Activated naive CD4-positive, alpha-beta T cell treated with anti-CD3 and anti-CD28 coated beads for 36 hours (primary cell): ENCODE results near the gene DMTF1. TPM values are rescaled to one million over a fixed set of nuclear protein-coding genes. Genes with fewer than 3 reads are reported as not detected.
"Not testable (repeated sequence)": the region's sequence is repeated elsewhere in the genome, so short reads cannot be mapped to it uniquely, and the experiment has no call there.

Experiments used
- CTCF ChIA-PET: fragments of 350-600 bp; sonication (Branson Sonifier 250); formaldehyde crosslinking; loops from one replicate; lab custom pipeline; 2021; ENCODE audit warnings: antibody characterized with exemption; lab: Charles Lee
- DNase-seq: peaks from one replicate; pipeline ENCODE4 v3.0.0-alpha.2; 2020
- H3K27ac Mint-ChIP-seq: one replicate; pipeline ENCODE4 v1.8.0; 2021; ENCODE audit warnings: mild to moderate bottlenecking, mixed read lengths
- H3K27me3 Mint-ChIP-seq: one replicate; pipeline ENCODE4 v1.8.0; 2021; ENCODE audit warnings: low read depth, mixed read lengths
- H3K36me3 Mint-ChIP-seq: one replicate; pipeline ENCODE4 v1.8.0; 2021; ENCODE audit warnings: low read depth, mixed read lengths
- H3K4me1 Mint-ChIP-seq: one replicate; pipeline ENCODE4 v1.8.0; 2021; ENCODE audit warnings: low read depth, mixed read lengths
- H3K4me3 Mint-ChIP-seq: one replicate; pipeline ENCODE4 v1.8.0; 2021; ENCODE audit warnings: mild to moderate bottlenecking, moderate library complexity, mixed read lengths
- H3K9me3 Mint-ChIP-seq: one replicate; pipeline ENCODE4 v1.8.0; 2021; ENCODE audit warnings: mixed read lengths
- intact Hi-C: fragments of 100-400 bp; cut with micrococcal nuclease; formaldehyde crosslinking; loops from one replicate; pipeline ENCODE4 v1.15.1; 2023
- total RNA-seq, 2 experiments: library from RNA; stranded (reverse); gene quantifications; one replicate each; pipeline ENCODE4 v1.2.3, GENCODE V29; 2021

The DMTF1 gene
- 10 to 100 TPM; 43.6 to 49.8 TPM for total RNA-seq

GRCh38 chr7:87152112-87152896, at the start of gene DMTF1:
Gene DMTF1, plus strand, starts transcription at chr7:87152453. Its CDS starts 12,489 bp downstream, at chr7:87164942.
- DNase-seq, result peak; percentile 91
- intact Hi-C loops, result loop anchor here (1.0 to 5.0 kb wide), 9 partner anchors 67 to 1066 kb away; partner anchors contain the start of genes CROT, DBF4, ELAPOR2 and RUNDC3B
- Mint-ChIP-seq H3K27ac (peak within 1 kb of the TSS; percentile 98), H3K27me3 (no peaks in the 10 kb centered on the region), H3K4me1 (peaks cover 40% of the 10 kb centered on the region), H3K9me3 (no peaks in the 10 kb centered on the region), H3K36me3 (peaks cover 10% of the 10 kb centered on the region), H3K4me3 (peak within 1 kb of the TSS; percentile 84)
- CTCF ChIA-PET, result interaction anchor here (0.6 to 1.7 kb wide), 8 partner anchors 28 to 721 kb away, joined by 3 to 5 read pairs (median 3); no protein-coding TSS in a partner anchor

- Mint-ChIP-seq H3K9me3 (peaks cover 4% of the 10 kb centered on the region), H3K27me3 (peaks cover 2% of the 10 kb centered on the region), H3K4me3 (no peak overlapping the region), H3K27ac (no peak overlapping the region), H3K4me1 (no peaks in the 10 kb centered on the region), H3K36me3 (no peaks in the 10 kb centered on the region)
- CTCF ChIA-PET, result no interaction called here
- DNase-seq, result no peak
- intact Hi-C loops, result no loop called here
Measured at GRCh38 chr7:87105401-87105800, 46.9 kb upstream of the DMTF1 start.

GRCh38 chr7:87106974-87107612, 45.2 kb upstream of the DMTF1 start:
- H3K9me3 Mint-ChIP-seq, result peaks cover 4% of the 10 kb centered on the region
- no peak overlapping the region for H3K4me3 Mint-ChIP-seq
- DNase-seq, result no peak
- intact Hi-C loops, result no loop called here
- no peak overlapping the region for H3K27ac Mint-ChIP-seq
- CTCF ChIA-PET, result interaction anchor here (1.0 kb wide), 1 partner anchor 158 kb away, joined by 3 read pairs; no protein-coding TSS in a partner anchor
- no peaks in the 10 kb centered on the region for H3K36me3 Mint-ChIP-seq
- H3K4me1 Mint-ChIP-seq, result no peaks in the 10 kb centered on the region
- H3K27me3 Mint-ChIP-seq, result peaks cover 2% of the 10 kb centered on the region

- H3K27me3 Mint-ChIP-seq, result peaks cover 2% of the 10 kb centered on the region
- intact Hi-C loops, result no loop called here
Measured at GRCh38 chr7:87107949-87108776, 44.1 kb upstream of the DMTF1 start.

GRCh38 chr7:87110778-87111177, 41.5 kb upstream of the DMTF1 start:
- Mint-ChIP-seq H3K9me3 (peaks cover 7% of the 10 kb centered on the region), H3K27ac (no peak overlapping the region), H3K4me3 (no peak overlapping the region), H3K4me1 (no peaks in the 10 kb centered on the region), H3K27me3 (peaks cover 4% of the 10 kb centered on the region), H3K36me3 (no peaks in the 10 kb centered on the region)
- no peak for DNase-seq
- intact Hi-C loops, result no loop called here
- CTCF ChIA-PET, result no interaction called here

More at GRCh38 chr7:87107949-87108776, 44.1 kb upstream of the DMTF1 start:
- Mint-ChIP-seq H3K9me3 (peaks cover 4% of the 10 kb centered on the region), H3K4me3 (no peak overlapping the region), H3K4me1 (no peaks in the 10 kb centered on the region), H3K27ac (no peak overlapping the region), H3K36me3 (no peaks in the 10 kb centered on the region)
- CTCF ChIA-PET, result interaction anchor here (1.0 kb wide), 1 partner anchor 159 kb away, joined by 3 read pairs; no protein-coding TSS in a partner anchor
- no peak for DNase-seq

- Mint-ChIP-seq H3K9me3 (peaks cover 7% of the 10 kb centered on the region), H3K4me3 (no peak overlapping the region), H3K27me3 (peaks cover 4% of the 10 kb centered on the region), H3K27ac (no peak overlapping the region), H3K36me3 (no peaks in the 10 kb centered on the region), H3K4me1 (no peaks in the 10 kb centered on the region)
- DNase-seq, result no peak
- intact Hi-C loops, result no loop called here
- CTCF ChIA-PET, result no interaction called here
Measured at GRCh38 chr7:87111877-87112276, 40.4 kb upstream of the DMTF1 start.

- no peaks in the 10 kb centered on the region for H3K4me1 Mint-ChIP-seq
- H3K27ac Mint-ChIP-seq, result no peak overlapping the region
- DNase-seq, result no peak
- H3K9me3 Mint-ChIP-seq, result peaks cover 7% of the 10 kb centered on the region
- intact Hi-C loops, result no loop called here
- no peaks in the 10 kb centered on the region for H3K36me3 Mint-ChIP-seq
- CTCF ChIA-PET, result interaction anchor here (0.8 kb wide), 1 partner anchor 35 kb away, joined by 3 read pairs; no protein-coding TSS in a partner anchor
- no peak overlapping the region for H3K4me3 Mint-ChIP-seq
- peaks cover 3% of the 10 kb centered on the region for H3K27me3 Mint-ChIP-seq
Measured at GRCh38 chr7:87113077-87113476, 39.2 kb upstream of the DMTF1 start.

- DNase-seq, H3K27me3 Mint-ChIP-seq, intact Hi-C loops, H3K4me3 Mint-ChIP-seq, CTCF ChIA-PET, H3K9me3 Mint-ChIP-seq, H3K27ac Mint-ChIP-seq, H3K36me3 Mint-ChIP-seq, H3K4me1 Mint-ChIP-seq: not testable (repeated sequence)
Measured at GRCh38 chr7:87113904-87114303, 38.3 kb upstream of the DMTF1 start.

GRCh38 chr7:87115772-87116171, 36.5 kb upstream of the DMTF1 start:
- H3K4me1 Mint-ChIP-seq, intact Hi-C loops, H3K9me3 Mint-ChIP-seq, H3K27me3 Mint-ChIP-seq, CTCF ChIA-PET, H3K36me3 Mint-ChIP-seq, H3K4me3 Mint-ChIP-seq, H3K27ac Mint-ChIP-seq, DNase-seq: not testable (repeated sequence)

GRCh38 chr7:87116315-87116714, 35.9 kb upstream of the DMTF1 start:
- no peak for DNase-seq
- H3K36me3 Mint-ChIP-seq, result no peaks in the 10 kb centered on the region
- peaks cover 3% of the 10 kb centered on the region for H3K27me3 Mint-ChIP-seq
- H3K4me3 Mint-ChIP-seq, result no peak overlapping the region
- H3K4me1 Mint-ChIP-seq, result no peaks in the 10 kb centered on the region
- peaks cover 7% of the 10 kb centered on the region for H3K9me3 Mint-ChIP-seq
- CTCF ChIA-PET, result no interaction called here
- no peak overlapping the region for H3K27ac Mint-ChIP-seq
- intact Hi-C loops, result no loop called here

- Mint-ChIP-seq H3K27ac (no peak overlapping the region), H3K27me3 (no peaks in the 10 kb centered on the region)
- CTCF ChIA-PET, result no interaction called here
Measured at GRCh38 chr7:87119581-87119980, 32.7 kb upstream of the DMTF1 start.

GRCh38 chr7:87123105-87123504, 29.1 kb upstream of the DMTF1 start:
- Mint-ChIP-seq H3K27ac (no peak overlapping the region), H3K9me3 (no peaks in the 10 kb centered on the region), H3K27me3 (peaks cover 3% of the 10 kb centered on the region), H3K36me3 (no peaks in the 10 kb centered on the region), H3K4me1 (no peaks in the 10 kb centered on the region), H3K4me3 (no peak overlapping the region)
- CTCF ChIA-PET, result interaction anchor here (0.6 kb wide), 1 partner anchor 89 kb away, joined by 3 read pairs; no protein-coding TSS in a partner anchor
- no peak for DNase-seq
- intact Hi-C loops, result no loop called here

More at GRCh38 chr7:87119581-87119980, 32.7 kb upstream of the DMTF1 start:
- Mint-ChIP-seq H3K4me1 (no peaks in the 10 kb centered on the region), H3K36me3 (no peaks in the 10 kb centered on the region), H3K9me3 (no peaks in the 10 kb centered on the region), H3K4me3 (no peak overlapping the region)
- DNase-seq, result no peak
- intact Hi-C loops, result no loop called here
